BE2C (cell line): Measurements from ENCODE around the gene CASR.

Experiments used
- DNase-seq: peaks from one replicate; pipeline ENCODE4 v3.0.0-alpha.2; 2020
- H3K27me3 ChIP-seq: fragments of 250-450 bp; sonication (Bioruptor Pico); 2 replicates; pipeline ENCODE4 v1.5.1; 2020; ENCODE audit warnings: mild to moderate bottlenecking
- H3K36me3 ChIP-seq: fragments of 250-450 bp; sonication (Bioruptor Pico); 2 replicates; pipeline ENCODE4 v1.5.1; 2020; ENCODE audit warnings: mild to moderate bottlenecking
- H3K4me1 ChIP-seq: fragments of 250-450 bp; sonication (Bioruptor Pico); 2 replicates; pipeline ENCODE4 v1.5.1; 2020
- H3K4me3 ChIP-seq: 2 replicates; pipeline ENCODE4 v1.5.1; 2011; ENCODE audit warnings: low read depth, low read length
- H3K9me3 ChIP-seq: fragments of 250-450 bp; sonication (Bioruptor Pico); 2 replicates; pipeline ENCODE4 v1.5.1; 2020
- CTCF ChIP-seq: IDR thresholded peaks from 2 replicates; pipeline ENCODE4 v1.5.1; 2012; ENCODE audit warnings: mild to moderate bottlenecking, low read depth, low read length

Gene CASR

GRCh38 chr3:122310361-122310760 is 126.9 kb downstream of the CASR start:
- Histone ChIP-seq H3K27me3 (peaks cover 30% of the 10 kb centered on the region), H3K9me3 (no peaks in the 10 kb centered on the region), H3K4me3 (no peak overlapping the region), H3K36me3 (no peaks in the 10 kb centered on the region), H3K4me1 (no peaks in the 10 kb centered on the region)
- TF ChIP-seq CTCF = no peak
- DNase-seq = no peak

GRCh38 chr3:122312826-122313225 is 129.4 kb downstream of the CASR start:
- Histone ChIP-seq H3K4me3 (no peak overlapping the region), H3K27me3 (peaks cover 33% of the 10 kb centered on the region), H3K4me1 (no peaks in the 10 kb centered on the region), H3K36me3 (no peaks in the 10 kb centered on the region), H3K9me3 (no peaks in the 10 kb centered on the region)
- no peak for TF ChIP-seq CTCF
- no peak for DNase-seq

- Histone ChIP-seq H3K4me1 (no peaks in the 10 kb centered on the region), H3K9me3 (no peaks in the 10 kb centered on the region), H3K36me3 (no peaks in the 10 kb centered on the region), H3K27me3 (peaks cover 33% of the 10 kb centered on the region), H3K4me3 (no peak overlapping the region)
- no peak for DNase-seq
- no peak for TF ChIP-seq CTCF
These were observed 129.8 kb downstream of the CASR start for GRCh38 chr3:122313281-122313680.

- no peak for DNase-seq
- Histone ChIP-seq H3K4me3 (no peak overlapping the region), H3K4me1 (no peaks in the 10 kb centered on the region), H3K27me3 (peaks cover 28% of the 10 kb centered on the region), H3K9me3 (no peaks in the 10 kb centered on the region; the same call in 1 of the 2 replicates), H3K36me3 (no peaks in the 10 kb centered on the region)
- TF ChIP-seq CTCF = no peak
These were observed 130.9 kb downstream of the CASR start for GRCh38 chr3:122314228-122314876.

- H3K4me1 ChIP-seq = no peaks in the 10 kb centered on the region
- no peaks in the 10 kb centered on the region; the same call in 1 of the 2 replicates for H3K9me3 ChIP-seq
- DNase-seq = peak; percentile 8
- H3K27me3 ChIP-seq = peaks cover 28% of the 10 kb centered on the region
- no peak overlapping the region for H3K4me3 ChIP-seq
- TF ChIP-seq CTCF = peak; percentile 14; the same call in 1 of the 2 replicates
- no peaks in the 10 kb centered on the region for H3K36me3 ChIP-seq
These were observed 132.2 kb downstream of the CASR start for GRCh38 chr3:122315619-122316018.

GRCh38 chr3:122316368-122316767 is 132.9 kb downstream of the CASR start:
- Histone ChIP-seq H3K9me3 (no peaks in the 10 kb centered on the region; the same call in 1 of the 2 replicates), H3K4me3 (no peak overlapping the region), H3K4me1 (no peaks in the 10 kb centered on the region), H3K36me3 (no peaks in the 10 kb centered on the region), H3K27me3 (peaks cover 28% of the 10 kb centered on the region)
- no peak for TF ChIP-seq CTCF
- DNase-seq = no peak
